ENCODE data around the gene RASSF3.

DNA sequence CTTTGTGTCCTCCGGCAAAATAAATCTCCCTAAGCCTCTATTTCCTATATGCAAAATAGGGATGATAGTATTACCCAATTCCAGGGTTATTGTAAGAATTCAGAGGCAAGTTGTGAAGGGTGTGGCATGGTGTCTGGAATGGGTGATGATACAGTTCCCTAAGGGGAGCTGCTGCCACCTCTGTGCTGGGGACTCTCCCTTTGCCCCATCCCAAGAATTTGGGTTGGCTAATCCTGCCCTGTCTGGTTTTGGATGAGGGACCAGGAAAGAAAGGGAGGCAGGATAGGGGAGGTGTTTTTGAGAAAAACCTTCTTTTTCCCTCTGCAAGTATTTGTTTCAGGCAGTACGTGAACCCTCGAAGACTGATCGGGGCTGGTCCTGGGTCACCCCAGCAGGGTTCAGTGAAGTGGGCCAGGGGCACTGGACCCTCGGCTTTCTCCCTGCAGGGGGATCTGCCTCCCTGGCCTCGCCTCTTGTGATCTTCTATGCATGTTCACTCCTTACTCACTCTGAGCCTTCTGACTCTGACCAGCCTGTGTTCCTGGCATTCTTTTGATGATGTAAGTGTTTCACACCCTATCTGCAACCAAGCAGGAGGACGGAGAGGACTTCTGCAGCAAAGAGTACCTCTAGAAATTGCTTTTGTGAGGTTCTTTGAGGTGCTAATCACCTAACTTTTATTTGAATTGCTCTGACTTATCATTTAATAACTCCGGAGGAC lies 60.8 kb downstream of the RASSF3 start:
- no peak for TF ChIP-seq EZH2 (IDR thresholded peaks at IDR 0.05; ENCODE audit: borderline replicate concordance, low read depth, low read length, severe bottlenecking)
- TF ChIP-seq, protein P1, sequence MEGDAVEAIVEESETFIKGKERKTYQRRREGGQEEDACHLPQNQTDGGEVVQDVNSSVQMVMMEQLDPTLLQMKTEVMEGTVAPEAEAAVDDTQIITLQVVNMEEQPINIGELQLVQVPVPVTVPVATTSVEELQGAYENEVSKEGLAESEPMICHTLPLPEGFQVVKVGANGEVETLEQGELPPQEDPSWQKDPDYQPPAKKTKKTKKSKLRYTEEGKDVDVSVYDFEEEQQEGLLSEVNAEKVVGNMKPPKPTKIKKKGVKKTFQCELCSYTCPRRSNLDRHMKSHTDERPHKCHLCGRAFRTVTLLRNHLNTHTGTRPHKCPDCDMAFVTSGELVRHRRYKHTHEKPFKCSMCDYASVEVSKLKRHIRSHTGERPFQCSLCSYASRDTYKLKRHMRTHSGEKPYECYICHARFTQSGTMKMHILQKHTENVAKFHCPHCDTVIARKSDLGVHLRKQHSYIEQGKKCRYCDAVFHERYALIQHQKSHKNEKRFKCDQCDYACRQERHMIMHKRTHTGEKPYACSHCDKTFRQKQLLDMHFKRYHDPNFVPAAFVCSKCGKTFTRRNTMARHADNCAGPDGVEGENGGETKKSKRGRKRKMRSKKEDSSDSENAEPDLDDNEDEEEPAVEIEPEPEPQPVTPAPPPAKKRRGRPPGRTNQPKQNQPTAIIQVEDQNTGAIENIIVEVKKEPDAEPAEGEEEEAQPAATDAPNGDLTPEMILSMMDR (IDR thresholded peaks at IDR 0.05; ENCODE audit: borderline replicate concordance, extremely low read depth, low read length, poor library complexity, severe bottlenecking), result no peak

Measured in DND-41 (cell line).